ENCODE data around the gene HUWE1. TPM values are rescaled to one million over a fixed set of nuclear protein-coding genes. Genes with fewer than 3 reads are reported as not detected.

HUWE1 gene
- total and polyA plus RNA-seq, 3 experiments from 2014 or later: 18.7 to 444 (median 437) TPM

DNA sequence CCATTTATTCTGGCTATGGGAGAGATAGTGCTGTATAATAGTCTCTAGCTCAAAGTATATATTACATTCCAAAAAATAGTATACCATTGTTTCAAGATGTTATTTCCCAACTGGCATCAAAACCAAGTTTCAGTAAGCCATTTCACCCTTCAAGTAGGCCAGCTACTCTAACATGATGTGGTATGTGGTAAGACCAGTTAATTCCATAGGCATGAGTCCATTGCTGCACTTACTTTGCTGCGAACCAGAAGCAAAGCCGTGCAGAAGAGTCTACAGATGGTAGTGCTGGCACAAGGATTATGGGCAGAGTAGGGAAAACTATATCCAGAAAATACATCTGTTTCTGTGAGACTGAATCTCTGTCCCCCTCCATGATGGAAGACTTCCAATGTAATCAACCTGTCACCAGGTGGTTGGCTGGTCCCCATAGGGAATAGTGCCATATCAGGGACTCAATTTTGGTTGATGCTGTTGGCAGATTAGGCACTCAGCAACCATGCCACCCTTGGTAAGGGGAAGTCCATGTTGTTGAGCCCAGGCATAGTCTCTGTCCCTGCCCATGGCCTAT is 202.6 kb downstream of the HUWE1 start:
- Histone ChIP-seq H3K4me1 (ENCODE audit: insufficient read depth, low read length) (no peaks in the 10 kb centered on the region), H3K4me3 (ENCODE audit: low read length) (no peak overlapping the region), H3K27ac (ENCODE audit: low read depth, low read length) (no peak overlapping the region), H3K9me3 (ENCODE audit: low read length) (no peaks in the 10 kb centered on the region), H3K36me3 (ENCODE audit: insufficient read depth, low read length) (no peaks in the 10 kb centered on the region), H3K27me3 (ENCODE audit: insufficient read depth, low read length, poor library complexity, severe bottlenecking) (no peaks in the 10 kb centered on the region)
- Mint-ChIP-seq H3K4me1 (peaks cover 2 to 4% (median 3%) of the 10 kb centered on the region in 3 donors), H3K9me3 (no peaks in the 10 kb centered on the region), H3K27me3 (peaks cover 0 to 8% of the 10 kb centered on the region in 2 donors), H3K4me3 (no peak overlapping the region), H3K27ac (no peak overlapping the region), H3K36me3 (no peaks in the 10 kb centered on the region)
- ChIA-PET POLR2A (no interaction called here), CTCF (no interaction called here)
- DNase-seq: no peak

DNA sequence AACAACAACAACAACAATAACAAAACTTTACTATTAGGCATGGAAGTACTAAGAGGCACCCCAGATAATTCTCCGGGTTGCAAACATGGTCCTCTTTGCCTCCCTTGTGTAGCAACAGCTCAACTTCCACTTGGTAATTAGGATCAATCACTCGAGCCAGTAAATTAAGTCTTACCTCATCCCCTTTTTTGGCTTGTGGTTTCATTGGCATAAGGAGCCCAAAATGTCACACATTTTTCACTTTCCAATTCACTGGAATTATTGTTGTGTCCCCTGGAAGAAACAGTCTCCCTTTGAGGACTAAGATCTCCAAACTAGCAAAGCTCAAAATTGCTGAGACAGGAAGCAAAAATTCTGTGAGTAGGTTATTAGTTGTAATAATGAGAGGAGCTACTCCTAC is 203.1 kb downstream of the HUWE1 start:
- POLR2A ChIA-PET: no interaction called here
- peaks cover 0 to 9% of the 10 kb centered on the region in 2 donors for H3K27me3 Mint-ChIP-seq
- H3K9me3 Mint-ChIP-seq: no peaks in the 10 kb centered on the region

More for the DNA sequence above, 203.1 kb downstream of the HUWE1 start:
- H3K9me3 ChIP-seq (ENCODE audit: low read length): no peaks in the 10 kb centered on the region
- no peak for DNase-seq
- CTCF ChIA-PET: interaction anchor here (1.6 kb wide), 1 partner anchor 164 kb away, joined by 7 read pairs; no protein-coding TSS in a partner anchor
- no peak overlapping the region for H3K27ac Mint-ChIP-seq
- no peak overlapping the region for H3K27ac ChIP-seq (ENCODE audit: low read depth, low read length)
- H3K4me3 Mint-ChIP-seq: no peak overlapping the region
- peaks cover 2 to 4% (median 3%) of the 10 kb centered on the region in 3 donors for H3K4me1 Mint-ChIP-seq
- no peaks in the 10 kb centered on the region for H3K27me3 ChIP-seq (ENCODE audit: insufficient read depth, low read length, poor library complexity, severe bottlenecking)
- no peak overlapping the region for H3K4me3 ChIP-seq (ENCODE audit: low read length)
- H3K4me1 ChIP-seq (ENCODE audit: insufficient read depth, low read length): no peaks in the 10 kb centered on the region
- no peaks in the 10 kb centered on the region for H3K36me3 Mint-ChIP-seq
- no peaks in the 10 kb centered on the region for H3K36me3 ChIP-seq (ENCODE audit: insufficient read depth, low read length)

Measured in CD8-positive, alpha-beta memory T cell (primary cell).